GM19468 (cell line): ENCODE measurements around the gene OR2L8.

Experiments used
- ATAC-seq: cut with Tn5 transposase; IDR thresholded peaks from one replicate; pipeline ENCODE4 v1.9.1; 2021; ENCODE audit warnings: mild to moderate bottlenecking, moderate library complexity, moderate number of reproducible peaks; ENCODE audit not compliant: unreplicated experiment; ENCODE audit errors: extremely low read depth

Gene OR2L8, protein sequence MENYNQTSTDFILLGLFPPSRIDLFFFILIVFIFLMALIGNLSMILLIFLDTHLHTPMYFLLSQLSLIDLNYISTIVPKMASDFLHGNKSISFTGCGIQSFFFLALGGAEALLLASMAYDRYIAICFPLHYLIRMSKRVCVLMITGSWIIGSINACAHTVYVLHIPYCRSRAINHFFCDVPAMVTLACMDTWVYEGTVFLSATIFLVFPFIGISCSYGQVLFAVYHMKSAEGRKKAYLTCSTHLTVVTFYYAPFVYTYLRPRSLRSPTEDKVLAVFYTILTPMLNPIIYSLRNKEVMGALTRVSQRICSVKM

DNA sequence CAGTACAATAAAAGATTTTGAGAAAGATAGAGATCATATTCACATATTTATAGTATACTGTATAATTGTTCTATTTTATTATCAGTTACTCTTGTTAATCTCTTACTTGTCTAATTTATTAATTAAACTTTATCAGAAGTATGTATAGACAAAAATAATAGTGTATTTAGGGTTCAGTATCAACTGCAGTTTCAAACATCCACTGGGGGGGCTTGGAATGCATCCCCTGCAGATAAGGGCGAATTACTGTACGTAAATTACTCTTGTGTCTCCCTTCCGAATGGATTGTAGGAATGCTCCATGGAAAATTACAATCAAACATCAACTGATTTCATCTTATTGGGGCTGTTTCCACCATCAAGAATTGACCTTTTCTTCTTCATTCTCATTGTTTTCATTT is at the start of gene OR2L8:
OR2L8 (plus strand) TSS at position 301 of the 400 bp plus-strand sequence; CDS start at position 301, 0 bp downstream.
- no peak for ATAC-seq

DNA sequence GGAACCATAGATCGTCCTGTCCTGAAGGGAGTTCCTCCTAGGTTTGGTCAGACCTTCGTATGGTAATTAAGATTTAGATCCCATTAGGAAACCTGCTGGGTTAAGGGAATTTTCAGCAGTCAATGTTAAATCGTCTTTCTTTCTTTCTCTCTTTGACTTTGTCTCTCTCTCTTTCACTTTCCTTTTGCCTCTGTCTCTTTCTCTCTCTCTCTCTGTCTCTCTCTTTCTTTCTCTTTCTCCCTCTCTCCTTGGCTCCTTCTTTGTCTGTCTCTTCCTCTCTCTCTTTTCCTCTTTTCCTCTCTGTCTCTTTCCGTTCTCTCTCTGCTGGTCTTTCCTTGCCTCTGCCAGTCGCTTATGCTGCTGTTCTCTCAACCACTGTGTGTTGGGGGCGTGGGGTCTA is 44.5 kb upstream of the OR2L8 start:
- ATAC-seq, result no peak

- ATAC-seq, result no peak
Measured at GRCh38 chr1:247905181-247905580, 43.5 kb upstream of the OR2L8 start.

DNA sequence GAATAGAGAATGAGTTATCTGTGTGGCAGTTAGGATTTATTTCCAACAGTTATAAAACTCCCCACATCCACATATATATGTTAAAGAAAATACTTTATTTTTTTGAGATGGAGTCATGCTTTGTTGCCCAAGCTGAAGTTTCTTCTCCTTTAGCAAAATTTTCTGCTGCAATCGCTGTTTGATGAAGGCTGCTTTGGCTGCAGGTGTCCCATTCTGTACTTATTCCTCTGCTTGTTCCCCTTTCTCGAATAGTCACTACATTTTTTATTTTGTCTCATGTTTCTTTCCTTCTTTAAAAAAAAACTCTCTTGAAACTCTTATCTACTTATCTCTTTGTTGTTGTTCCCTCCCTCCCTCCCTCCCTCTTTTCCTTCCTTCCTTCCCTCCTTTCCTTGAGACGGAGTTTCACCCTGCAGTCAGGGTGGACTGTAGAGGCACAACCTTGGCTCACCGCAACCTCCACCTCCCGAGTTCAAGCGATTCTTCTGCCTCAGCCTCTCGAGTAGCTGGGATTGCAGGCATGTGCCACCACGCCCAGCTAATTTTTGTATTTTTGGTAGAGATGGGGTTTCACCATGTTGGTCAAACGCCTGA is 42.7 kb upstream of the OR2L8 start:
- no peak for ATAC-seq

- ATAC-seq, result no peak
Measured at GRCh38 chr1:247906504-247907047, 42.1 kb upstream of the OR2L8 start.

- no peak for ATAC-seq
Measured at GRCh38 chr1:247908766-247909165, 39.9 kb upstream of the OR2L8 start.

DNA sequence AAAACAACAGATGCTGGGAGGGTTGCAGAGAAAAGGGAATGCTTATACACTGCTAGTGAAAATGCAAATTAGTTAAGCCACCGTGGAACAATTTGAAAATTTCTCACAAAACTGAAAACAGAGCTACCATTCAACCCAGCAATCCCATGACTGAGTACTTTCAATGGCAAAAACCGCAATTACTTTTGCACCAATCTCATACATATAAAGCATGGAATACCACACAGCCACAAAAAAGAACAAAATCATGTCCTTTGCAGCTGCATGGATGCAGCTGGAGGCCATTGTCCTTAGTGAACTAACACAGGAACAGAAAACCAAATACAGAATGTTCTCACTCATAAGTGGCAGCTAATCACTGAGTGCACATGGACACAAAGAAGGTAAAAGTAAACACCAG is 34.9 kb upstream of the OR2L8 start:
- no peak for ATAC-seq

DNA sequence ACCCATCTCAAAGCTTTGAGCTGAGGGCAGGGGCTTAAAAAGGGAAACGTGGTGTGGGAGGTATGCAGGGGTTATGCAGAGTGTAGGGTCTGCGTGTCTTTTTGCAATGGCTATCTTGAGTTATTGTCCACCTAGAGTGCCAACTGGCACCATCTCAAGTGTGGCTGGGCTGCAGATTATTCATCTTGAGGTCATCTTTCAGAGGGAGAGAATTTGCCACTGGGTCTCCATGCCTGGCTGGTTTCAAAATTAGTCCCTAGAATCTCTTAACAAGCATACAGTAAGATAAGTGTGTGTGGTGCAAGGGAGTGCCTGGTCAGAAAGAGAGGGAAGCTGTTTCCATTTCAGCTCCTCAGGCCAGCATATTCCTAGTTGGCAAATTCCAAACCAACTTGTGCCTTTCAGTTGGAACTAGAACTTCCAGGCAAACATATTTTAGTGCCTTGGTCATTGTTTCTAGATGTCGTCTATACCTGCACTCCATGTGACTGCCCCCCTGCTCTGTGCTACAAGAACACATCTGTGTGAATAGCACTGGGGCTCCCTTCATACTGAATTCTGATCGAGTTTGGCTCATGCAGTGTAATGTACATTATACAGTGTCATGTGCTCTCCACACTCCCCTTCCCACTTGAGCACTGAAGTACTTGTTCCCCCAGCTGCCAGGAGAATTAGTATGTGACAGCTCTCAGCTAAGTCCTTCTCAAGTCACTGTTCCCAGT is 33.6 kb upstream of the OR2L8 start:
- ATAC-seq, result no peak

DNA sequence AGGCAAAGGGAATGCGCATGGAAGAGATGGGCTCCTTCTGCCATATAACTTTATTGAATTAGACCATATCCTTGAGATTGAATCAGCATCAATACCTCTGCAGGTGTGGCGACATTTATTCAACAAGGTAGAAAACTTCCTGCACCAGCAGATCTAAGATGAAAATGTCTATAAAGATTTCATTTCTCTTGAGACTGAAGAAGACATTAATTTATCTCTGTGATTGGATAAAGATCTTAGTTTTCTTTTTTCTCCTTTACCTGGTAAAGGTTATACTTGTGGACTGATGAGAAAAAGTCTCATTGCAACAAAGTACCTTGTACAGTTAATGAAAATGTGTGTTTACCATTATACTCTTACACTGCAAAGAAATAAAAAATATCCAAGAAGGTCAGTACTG is 28.7 kb upstream of the OR2L8 start, which contains the start of gene OR2T8:
OR2T8 (plus strand) TSS at position 301 of the 400 bp plus-strand sequence. CDS start 766 bp downstream, outside the sequence.
- no peak for ATAC-seq

DNA sequence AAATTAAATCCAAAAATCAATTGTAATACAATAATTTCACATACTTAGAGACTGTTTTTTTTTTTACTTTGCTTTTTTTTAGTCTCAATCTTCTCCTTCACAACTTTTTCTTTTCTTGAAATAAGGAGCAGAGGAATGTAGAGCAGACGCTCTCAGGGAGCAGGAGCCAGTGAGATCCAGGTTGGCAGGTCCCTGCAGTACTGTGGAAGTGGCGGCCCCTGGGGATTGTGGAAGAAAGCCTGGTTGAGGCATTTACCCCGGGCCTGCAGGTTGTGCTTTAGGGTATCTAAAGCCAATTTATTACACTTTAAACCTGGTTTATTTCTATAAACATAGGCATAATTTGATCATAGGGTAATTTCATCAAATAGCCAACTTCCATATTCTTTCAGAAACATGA is 24.7 kb upstream of the OR2L8 start:
- ATAC-seq, result no peak

DNA sequence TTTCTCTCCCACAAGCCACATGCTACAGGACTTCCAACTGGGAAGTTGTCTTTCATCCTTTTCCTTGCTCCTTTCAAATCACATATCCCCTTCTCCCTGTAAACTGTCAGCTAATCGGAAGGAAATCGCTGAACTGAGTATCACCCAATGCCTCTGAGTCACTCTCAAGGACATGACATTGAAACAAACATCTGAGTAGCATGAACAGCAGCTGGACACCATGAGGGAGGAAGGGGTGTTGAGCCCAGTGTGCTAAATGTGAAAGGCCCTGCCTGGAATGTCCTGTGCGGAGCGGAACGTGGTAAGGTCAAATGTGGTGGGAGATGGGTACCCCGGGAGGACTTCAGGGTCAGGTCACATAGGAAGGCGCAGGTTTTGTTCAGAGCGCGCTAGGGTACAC is 23.8 kb upstream of the OR2L8 start, which contains the start of gene OR2AJ1:
OR2AJ1 (plus strand) TSS at position 22 of the 400 bp plus-strand sequence. CDS start 8,880 bp downstream, outside the sequence.
- ATAC-seq, result no peak

DNA sequence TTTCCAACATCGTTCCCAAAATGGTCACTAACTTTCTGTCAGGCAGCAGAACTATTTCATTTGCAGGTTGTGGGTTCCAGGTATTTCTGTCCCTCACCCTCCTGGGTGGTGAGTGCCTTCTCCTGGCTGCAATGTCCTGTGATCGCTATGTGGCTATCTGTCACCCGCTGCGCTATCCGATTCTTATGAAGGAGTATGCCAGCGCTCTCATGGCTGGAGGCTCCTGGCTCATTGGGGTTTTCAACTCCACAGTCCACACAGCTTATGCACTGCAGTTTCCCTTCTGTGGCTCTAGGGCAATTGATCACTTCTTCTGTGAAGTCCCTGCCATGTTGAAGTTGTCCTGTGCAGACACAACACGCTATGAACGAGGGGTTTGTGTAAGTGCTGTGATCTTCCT is 14.7 kb upstream of the OR2L8 start:
- no peak for ATAC-seq

- ATAC-seq, result no peak
Measured at GRCh38 chr1:247935781-247936180, 12.9 kb upstream of the OR2L8 start.

DNA sequence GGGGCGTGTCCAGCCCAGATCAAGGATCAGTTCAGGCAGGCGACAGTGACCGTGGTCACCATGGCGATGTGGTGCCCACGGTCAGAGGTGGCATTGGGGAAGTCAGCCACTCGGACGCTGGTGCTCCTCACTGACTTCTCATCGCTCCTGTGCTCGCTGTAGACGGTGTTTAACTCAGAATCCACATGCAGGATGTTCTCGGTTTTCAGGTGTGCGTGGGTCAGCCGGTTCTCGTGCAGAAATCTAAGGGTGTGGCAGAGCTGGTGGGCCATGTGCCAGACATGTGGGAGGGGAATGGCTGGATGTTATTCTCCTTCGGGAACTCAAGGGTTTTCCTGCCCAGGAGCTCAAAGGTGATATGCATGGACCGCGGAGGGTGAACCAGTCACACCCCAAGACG is 12.2 kb upstream of the OR2L8 start:
- ATAC-seq, result no peak

GRCh38 chr1:247936965-247937734 is 11.5 kb upstream of the OR2L8 start:
- ATAC-seq, result peak; percentile 100

DNA sequence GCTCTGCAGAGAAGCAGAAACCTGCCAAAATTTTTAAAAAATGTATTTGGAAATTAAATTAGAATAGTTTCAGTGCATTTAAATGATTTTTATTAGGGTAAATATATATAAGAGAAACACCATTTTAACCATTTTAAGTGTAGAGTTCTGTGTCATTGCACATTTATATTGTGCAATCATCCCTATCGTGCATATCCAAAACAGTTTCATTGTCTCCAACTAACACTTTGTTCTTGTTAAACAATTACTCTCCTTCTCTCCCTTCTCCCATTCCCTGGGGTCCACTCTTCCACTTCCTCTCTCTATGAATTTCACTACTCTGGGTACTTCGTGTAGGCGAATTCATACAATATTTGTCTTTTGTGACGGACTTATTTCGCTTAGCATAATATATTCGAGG is 6.0 kb upstream of the OR2L8 start:
- no peak for ATAC-seq

DNA sequence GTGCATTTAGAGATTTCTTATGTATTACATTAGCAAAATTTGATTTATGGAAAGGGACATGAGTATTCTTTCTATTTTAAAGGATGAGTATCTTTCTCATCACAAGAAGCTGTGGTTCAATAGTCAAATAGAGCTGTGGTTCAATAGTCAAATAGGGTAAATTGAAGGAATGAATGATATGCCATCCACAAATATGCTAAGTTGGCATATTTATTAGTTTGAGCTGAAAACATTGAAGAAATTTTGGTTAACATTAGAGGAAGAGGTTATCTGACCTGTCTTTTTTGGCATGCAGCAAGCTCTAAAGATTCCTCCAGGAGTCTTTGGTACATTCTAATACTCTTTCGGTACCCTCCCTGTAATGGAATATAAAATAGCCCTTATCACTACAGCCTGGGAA is 4.8 kb downstream of the OR2L8 start:
- ATAC-seq, result no peak

DNA sequence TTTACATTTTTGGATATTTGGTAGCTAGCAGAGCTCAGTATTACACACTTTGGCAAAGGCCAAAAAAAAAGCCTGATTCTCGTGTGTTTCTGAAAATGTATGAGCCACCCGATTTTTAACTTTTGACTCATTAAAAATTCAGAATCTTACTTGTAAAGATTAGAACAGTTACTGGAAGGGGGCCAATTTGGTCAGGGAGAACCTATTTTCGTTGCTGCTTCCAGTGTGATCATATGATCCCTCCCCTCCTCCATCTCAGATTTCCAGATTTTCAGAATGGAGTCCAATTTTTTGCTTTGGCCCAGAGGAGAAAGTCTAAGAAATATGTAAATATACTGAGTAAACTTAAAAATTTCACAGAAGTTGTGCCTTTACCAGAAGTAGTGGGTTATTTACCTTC is 13.1 kb downstream of the OR2L8 start:
- ATAC-seq, result no peak

- no peak for ATAC-seq
Measured at GRCh38 chr1:247962911-247963588, 14.4 kb downstream of the OR2L8 start.

GRCh38 chr1:247964933-247965332 is 16.3 kb downstream of the OR2L8 start, which contains the start of gene OR2AK2:
OR2AK2 (plus strand) TSS chr1:247965233; CDS start chr1:247965377, 144 bp downstream.
- ATAC-seq, result no peak
